K562 (cell line): ENCODE measurements around the gene FIBP. TPM values are rescaled to one million over a fixed set of nuclear protein-coding genes. Genes with fewer than 3 reads are reported as not detected.

Experiments
- ESRRB ChIP-seq: fragments of 250-450 bp; sonication (Bioruptor Pico); IDR thresholded peaks from 2 replicates; pipeline ENCODE4 v1.5.0; 2020; ENCODE audit warnings: mild to moderate bottlenecking, moderate library complexity, borderline replicate concordance
- FOXK2 ChIP-seq, 2 experiments: fragments of 450-650 bp; IDR thresholded peaks in 1 of 2; conservative IDR thresholded peaks in 1 of 2; 2 replicates each; pipeline ENCODE4 v1.6.1; 2016; ENCODE audit warnings: low read depth in 2 of 2, mild to moderate bottlenecking in 1 of 2
- GABPA ChIP-seq: fragments of 200-800 bp; sonication (Bioruptor generic); conservative IDR thresholded peaks from 2 replicates; pipeline ENCODE4 v1.6.1; 2016; ENCODE audit warnings: low read depth, missing genetic modification characterization, missing compliant biosample characterization
- GATA2 ChIP-seq: sonication (generic); formaldehyde crosslinking; IDR thresholded peaks from 2 replicates; pipeline ENCODE4 v1.4.0; 2020; ENCODE audit warnings: mild to moderate bottlenecking, missing genetic modification reagents
- IFI16 ChIP-seq: fragments of 250-450 bp; sonication (Bioruptor Pico); IDR thresholded peaks from 2 replicates; pipeline ENCODE4 v2.1.2; 2022; ENCODE audit warnings: mild to moderate bottlenecking, inconsistent platforms
- KDM1A ChIP-seq, 2 experiments: fragments of 450-650 bp; IDR thresholded peaks; 2 replicates each; pipeline ENCODE4 v1.6.1; 2016; ENCODE audit warnings: mild to moderate bottlenecking in 2 of 2
- NRF1 ChIP-seq, 2 experiments: fragments of 450-650 bp; IDR thresholded peaks in 1 of 2; conservative IDR thresholded peaks in 1 of 2; 2 replicates each; pipeline ENCODE4 v1.6.1; 2014; ENCODE audit warnings: mild to moderate bottlenecking in 2 of 2
- POU5F1 ChIP-seq: fragments of 150-350 bp; IDR thresholded peaks from 2 replicates; pipeline ENCODE4 v1.6.1; 2014; ENCODE audit warnings: borderline replicate concordance, low read length, low read depth, mild to moderate bottlenecking; ENCODE audit not compliant: partially characterized antibody
- RAD51 ChIP-seq: fragments of 450-650 bp; IDR thresholded peaks from 2 replicates; pipeline ENCODE4 v1.7.1; 2016; ENCODE audit warnings: low read depth, mild to moderate bottlenecking, borderline replicate concordance
- RCOR1 ChIP-seq, 2 experiments: IDR thresholded peaks; 2 replicates each; pipeline ENCODE4 v1.6.1; 2012; ENCODE audit warnings: low read depth in 2 of 2, low read length in 2 of 2, borderline replicate concordance in 1 of 2, improper control_type of control experiment in 1 of 2
- SPI1 ChIP-seq: IDR thresholded peaks from 2 replicates; pipeline ENCODE4 v1.6.1; 2011; ENCODE audit warnings: low read depth, low read length, control low read depth, borderline replicate concordance
- SREBF2 ChIP-seq: sonication (generic); formaldehyde crosslinking; IDR thresholded peaks from 2 replicates; pipeline ENCODE4 v1.4.0; 2020; ENCODE audit warnings: mild to moderate bottlenecking, missing genetic modification reagents
- TAF1 ChIP-seq: IDR thresholded peaks from 2 replicates; pipeline ENCODE4 v1.6.1; 2011; ENCODE audit warnings: mild to moderate bottlenecking, low read length, moderate library complexity; ENCODE audit not compliant: insufficient read depth, control insufficient read depth, severe bottlenecking; ENCODE audit errors: extremely low read depth
- TAF15 ChIP-seq: fragments of 200-400 bp; formaldehyde crosslinking; IDR thresholded peaks from 2 replicates; pipeline ENCODE4 v1.6.1; 2017; ENCODE audit warnings: mild to moderate bottlenecking, low read depth, low read length, moderate library complexity
- TEAD2 ChIP-seq: fragments of 450-650 bp; IDR thresholded peaks from 2 replicates; pipeline ENCODE4 v1.6.1; 2016; ENCODE audit warnings: missing genetic modification characterization, control low read depth, missing compliant biosample characterization
- ZNF224 ChIP-seq: sonication (generic); formaldehyde crosslinking; IDR thresholded peaks from 2 replicates; pipeline ENCODE4 v1.8.0; 2022; ENCODE audit warnings: mild to moderate bottlenecking, missing genetic modification reagents
- ZNF444 ChIP-seq: fragments of 250-450 bp; sonication (Bioruptor Pico); IDR thresholded peaks from 2 replicates; pipeline ENCODE4 v1.4.0; 2020; ENCODE audit warnings: mild to moderate bottlenecking, moderate library complexity
- ZNF695 ChIP-seq: fragments of 450-650 bp; formaldehyde crosslinking; IDR thresholded peaks from 2 replicates; pipeline ENCODE4 v1.4.0; 2020; ENCODE audit warnings: mild to moderate bottlenecking, moderate library complexity
- polyA plus RNA-seq, 8 experiments: library from polyadenylated mRNA; depleted of rRNA in 4 of 8; stranded (reverse) in 5 of 8; unstranded in 3 of 8; fragments of >200 nt; fragmentation: Nextera tagmentation in 2 of 8; fragmentation: Illumina TruSeq in 1 of 8; extraction: Ambion mirVana in 2 of 8; extraction: Trizol in 1 of 8; gene quantifications; 2 replicates each; pipeline versions ENCODE4 v1.2.1 to v1.2.3, GENCODE V29; 2011 to 2014; ENCODE audit warnings: inconsistent platforms in 1 of 8, missing spikeins in 1 of 8
- total RNA-seq, 7 experiments: library from RNA; depleted of rRNA in 6 of 7; stranded (reverse); fragments of >200 nt in 6 of 7; fragmentation: Illumina TruSeq in 2 of 7; extraction: Trizol in 2 of 7; gene quantifications; 2 replicates each; pipeline versions ENCODE4 v1.2.1 to v1.2.3, GENCODE V29; 2011 to 2021; ENCODE audit warnings: low replicate concordance in 1 of 7
- TF ChIP-seq, protein P1 (sequence below): fragments of 150-350 bp; conservative IDR thresholded peaks from 2 replicates; pipeline ENCODE4 v1.6.1; 2014; ENCODE audit warnings: low read length
- TF ChIP-seq, protein P2 (sequence below): sonication (generic); formaldehyde crosslinking; IDR thresholded peaks from 2 replicates; pipeline ENCODE4 v1.8.0; 2023; ENCODE audit warnings: mild to moderate bottlenecking, missing genetic modification reagents
- TF ChIP-seq, protein P3 (sequence below): fragments of 250-450 bp; sonication (Bioruptor Pico); IDR thresholded peaks from 2 replicates; pipeline ENCODE4 v1.8.0; 2021; ENCODE audit warnings: mild to moderate bottlenecking, moderate library complexity
- TF ChIP-seq, protein P4 (sequence below): sonication (generic); formaldehyde crosslinking; IDR thresholded peaks from 2 replicates; pipeline ENCODE4 v1.9.0; 2022; ENCODE audit warnings: mild to moderate bottlenecking, missing genetic modification reagents

The FIBP gene
- total and polyA plus RNA-seq, 9 of the 15 experiments (the other 6 are each of a cell fraction or from before 2014, with no cell fraction given) = 41.2 to 79.2 (median 48.6) TPM

DNA sequence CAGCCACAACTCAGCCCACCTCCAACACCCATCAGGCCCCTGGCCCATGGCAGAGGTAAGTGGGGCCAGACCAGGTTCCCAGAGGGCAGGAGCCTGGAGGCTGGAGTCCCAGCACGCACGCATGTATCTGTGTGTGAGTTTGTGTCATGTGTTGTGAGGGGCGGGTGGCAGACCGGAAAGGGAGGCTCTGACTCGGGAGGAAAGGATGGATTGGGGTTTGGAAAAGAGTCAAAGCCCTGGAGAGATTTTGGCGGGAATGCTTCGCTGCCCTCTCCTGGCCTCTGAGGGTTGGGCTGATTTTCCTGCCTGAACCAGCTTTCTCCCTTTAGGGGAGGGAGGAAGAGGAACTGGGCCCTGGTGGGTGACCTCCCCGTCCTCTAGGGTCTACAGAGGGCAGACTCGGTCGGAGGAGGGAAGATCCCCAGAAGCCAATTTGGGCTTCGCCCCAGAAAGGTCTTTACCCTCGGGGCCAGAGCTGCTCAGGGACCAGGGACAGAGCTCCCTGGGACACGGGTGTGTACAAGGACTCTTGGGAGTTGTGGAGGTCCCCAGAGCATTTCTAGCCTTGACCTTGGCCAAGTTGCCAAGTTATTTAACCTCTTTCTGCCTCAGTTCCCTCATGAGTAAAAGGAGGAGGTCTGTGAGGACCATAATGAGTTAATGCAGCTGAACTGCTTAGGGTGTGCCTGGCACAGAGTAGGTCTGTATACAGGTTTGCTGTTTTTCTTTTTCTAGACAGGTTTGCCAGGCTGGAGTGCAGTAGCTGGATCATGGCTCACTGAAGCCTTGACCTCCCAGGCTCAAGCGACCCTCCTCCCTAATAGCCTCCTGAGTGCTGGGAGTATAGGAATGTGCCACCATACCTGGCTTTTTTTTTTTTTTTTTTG is 23.7 kb upstream of the FIBP start (continued):
- TF ChIP-seq TAF1 (no peak), RCOR1 (IDR thresholded peaks at IDR 0.05; ENCODE audit: borderline replicate concordance in 1 of 2, low read depth in 2 of 2, low read length in 2 of 2) (peak in 1 of 2 experiments; percentile 58; a peak in 1 of 4 replicates), TAF15 (no peak), IFI16 (CRISPR knock-in tag) (no peak), POU5F1 (no peak), SPI1 (peak; percentile 88), ESRRB (no peak), FOXK2 (conservative IDR thresholded peaks at IDR 0.05 in 1 of 2, IDR thresholded peaks at IDR 0.05 in 1 of 2; ENCODE audit: low read depth in 2 of 2) (no peak), NRF1 (conservative IDR thresholded peaks at IDR 0.05 in 1 of 2, IDR thresholded peaks at IDR 0.05 in 1 of 2) (peak; percentile 30 to 43; a peak in 3 of 4 replicates), TEAD2 (tag) (no peak), GATA2 (CRISPR knock-in tag) (no peak), GABPA (peak; percentile 58), ZNF444 (no peak), SREBF2 (CRISPR knock-in tag) (no peak), ZNF695 (CRISPR knock-in tag) (no peak), RAD51 (no peak), KDM1A (IDR thresholded peaks at IDR 0.05) (no peak; a peak in 1 of 4 replicates), ZNF224 (CRISPR knock-in tag) (no peak)
- TF ChIP-seq, protein P1, sequence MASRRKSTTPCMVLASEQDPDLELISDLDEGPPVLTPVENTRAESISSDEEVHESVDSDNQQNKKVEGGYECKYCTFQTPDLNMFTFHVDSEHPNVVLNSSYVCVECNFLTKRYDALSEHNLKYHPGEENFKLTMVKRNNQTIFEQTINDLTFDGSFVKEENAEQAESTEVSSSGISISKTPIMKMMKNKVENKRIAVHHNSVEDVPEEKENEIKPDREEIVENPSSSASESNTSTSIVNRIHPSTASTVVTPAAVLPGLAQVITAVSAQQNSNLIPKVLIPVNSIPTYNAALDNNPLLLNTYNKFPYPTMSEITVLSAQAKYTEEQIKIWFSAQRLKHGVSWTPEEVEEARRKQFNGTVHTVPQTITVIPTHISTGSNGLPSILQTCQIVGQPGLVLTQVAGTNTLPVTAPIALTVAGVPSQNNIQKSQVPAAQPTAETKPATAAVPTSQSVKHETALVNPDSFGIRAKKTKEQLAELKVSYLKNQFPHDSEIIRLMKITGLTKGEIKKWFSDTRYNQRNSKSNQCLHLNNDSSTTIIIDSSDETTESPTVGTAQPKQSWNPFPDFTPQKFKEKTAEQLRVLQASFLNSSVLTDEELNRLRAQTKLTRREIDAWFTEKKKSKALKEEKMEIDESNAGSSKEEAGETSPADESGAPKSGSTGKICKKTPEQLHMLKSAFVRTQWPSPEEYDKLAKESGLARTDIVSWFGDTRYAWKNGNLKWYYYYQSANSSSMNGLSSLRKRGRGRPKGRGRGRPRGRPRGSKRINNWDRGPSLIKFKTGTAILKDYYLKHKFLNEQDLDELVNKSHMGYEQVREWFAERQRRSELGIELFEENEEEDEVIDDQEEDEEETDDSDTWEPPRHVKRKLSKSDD = no peak
- TF ChIP-seq, protein P2, sequence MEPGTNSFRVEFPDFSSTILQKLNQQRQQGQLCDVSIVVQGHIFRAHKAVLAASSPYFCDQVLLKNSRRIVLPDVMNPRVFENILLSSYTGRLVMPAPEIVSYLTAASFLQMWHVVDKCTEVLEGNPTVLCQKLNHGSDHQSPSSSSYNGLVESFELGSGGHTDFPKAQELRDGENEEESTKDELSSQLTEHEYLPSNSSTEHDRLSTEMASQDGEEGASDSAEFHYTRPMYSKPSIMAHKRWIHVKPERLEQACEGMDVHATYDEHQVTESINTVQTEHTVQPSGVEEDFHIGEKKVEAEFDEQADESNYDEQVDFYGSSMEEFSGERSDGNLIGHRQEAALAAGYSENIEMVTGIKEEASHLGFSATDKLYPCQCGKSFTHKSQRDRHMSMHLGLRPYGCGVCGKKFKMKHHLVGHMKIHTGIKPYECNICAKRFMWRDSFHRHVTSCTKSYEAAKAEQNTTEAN (CRISPR knock-in tag) = no peak
- TF ChIP-seq, protein P3, sequence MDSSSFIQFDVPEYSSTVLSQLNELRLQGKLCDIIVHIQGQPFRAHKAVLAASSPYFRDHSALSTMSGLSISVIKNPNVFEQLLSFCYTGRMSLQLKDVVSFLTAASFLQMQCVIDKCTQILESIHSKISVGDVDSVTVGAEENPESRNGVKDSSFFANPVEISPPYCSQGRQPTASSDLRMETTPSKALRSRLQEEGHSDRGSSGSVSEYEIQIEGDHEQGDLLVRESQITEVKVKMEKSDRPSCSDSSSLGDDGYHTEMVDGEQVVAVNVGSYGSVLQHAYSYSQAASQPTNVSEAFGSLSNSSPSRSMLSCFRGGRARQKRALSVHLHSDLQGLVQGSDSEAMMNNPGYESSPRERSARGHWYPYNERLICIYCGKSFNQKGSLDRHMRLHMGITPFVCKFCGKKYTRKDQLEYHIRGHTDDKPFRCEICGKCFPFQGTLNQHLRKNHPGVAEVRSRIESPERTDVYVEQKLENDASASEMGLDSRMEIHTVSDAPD = no peak
- TF ChIP-seq, protein P4, sequence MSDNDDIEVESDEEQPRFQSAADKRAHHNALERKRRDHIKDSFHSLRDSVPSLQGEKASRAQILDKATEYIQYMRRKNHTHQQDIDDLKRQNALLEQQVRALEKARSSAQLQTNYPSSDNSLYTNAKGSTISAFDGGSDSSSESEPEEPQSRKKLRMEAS (CRISPR knock-in tag) = peak; percentile 13; the same call in 1 of the 2 replicates
